Inflammatory macrophage treated with lipopolysaccharide for 4 hours (primary cell): ENCODE results near the gene FAM32A.

Source experiments
- DNase-seq: peaks from one replicate; pipeline ENCODE4 v3.0.0-alpha.2; 2020

Gene FAM32A

GRCh38 chr19:16226878-16227836, 41.9 kb downstream of the FAM32A start:
- no peak for DNase-seq

GRCh38 chr19:16227837-16228636, 42.8 kb downstream of the FAM32A start:
- no peak for DNase-seq

GRCh38 chr19:16228637-16229321, 43.6 kb downstream of the FAM32A start:
- DNase-seq: no peak

- no peak for DNase-seq
Measured at GRCh38 chr19:16229322-16229641, 44.1 kb downstream of the FAM32A start.

GRCh38 chr19:16232127-16232526, 46.9 kb downstream of the FAM32A start:
- no peak for DNase-seq

- DNase-seq: no peak
Measured at GRCh38 chr19:16232568-16232967, 47.4 kb downstream of the FAM32A start.

GRCh38 chr19:16233081-16233776, 48.0 kb downstream of the FAM32A start:
- no peak for DNase-seq

GRCh38 chr19:16233836-16234551, 48.8 kb downstream of the FAM32A start:
- no peak for DNase-seq

- DNase-seq: no peak
Measured at GRCh38 chr19:16234552-16235445, 49.6 kb downstream of the FAM32A start.

- no peak for DNase-seq
Measured at GRCh38 chr19:16235811-16236652, 50.8 kb downstream of the FAM32A start.
